NCI-H69 (cell line): ENCODE results near the gene UBR4.
A peak's percentile ranks its signal among the peaks of the same experiment; 100 is the strongest.

Source experiments
- DNase-seq: peaks from one replicate; lab custom pipeline; 2025; lab: John Stamatoyannopoulos, UW

UBR4 gene

DNA sequence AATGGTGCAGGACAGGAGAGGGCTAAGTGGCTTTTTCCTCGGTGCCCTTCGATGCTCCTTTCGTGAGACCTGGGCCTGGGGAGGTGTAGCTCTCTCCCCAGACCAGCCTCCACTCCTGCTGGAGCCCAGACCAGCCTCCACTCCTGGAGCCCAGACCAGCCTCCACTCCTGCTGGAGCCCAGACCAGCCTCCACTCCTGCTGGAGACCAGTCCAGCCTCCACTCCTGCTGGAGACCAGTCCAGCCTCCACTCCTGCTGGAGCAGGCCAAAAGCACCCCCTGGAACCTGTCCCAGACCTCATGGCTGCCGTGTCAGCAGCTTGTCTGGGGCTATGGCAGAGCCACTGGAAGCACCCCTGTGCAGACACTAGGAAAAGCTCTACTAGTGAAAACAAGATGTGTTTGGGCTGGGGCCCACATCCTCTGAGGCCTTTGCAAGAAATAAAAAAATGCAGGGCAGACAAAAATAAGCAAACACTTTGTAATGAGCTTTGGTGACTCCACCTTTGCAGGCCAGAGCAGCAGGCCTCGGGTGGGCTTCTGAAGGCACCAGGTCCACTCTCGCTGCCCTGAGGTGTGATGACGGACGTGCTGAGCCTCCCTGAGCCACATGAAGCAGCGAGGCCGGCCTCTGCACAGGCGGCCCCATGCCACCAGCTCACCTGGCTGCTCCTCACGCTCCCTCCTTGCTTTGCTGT, 137.6 kb downstream of the UBR4 start:
- DNase-seq: no peak

- DNase-seq: no peak
These were observed 138.3 kb downstream of the UBR4 start for GRCh38 chr1:19071674-19072281.

DNA sequence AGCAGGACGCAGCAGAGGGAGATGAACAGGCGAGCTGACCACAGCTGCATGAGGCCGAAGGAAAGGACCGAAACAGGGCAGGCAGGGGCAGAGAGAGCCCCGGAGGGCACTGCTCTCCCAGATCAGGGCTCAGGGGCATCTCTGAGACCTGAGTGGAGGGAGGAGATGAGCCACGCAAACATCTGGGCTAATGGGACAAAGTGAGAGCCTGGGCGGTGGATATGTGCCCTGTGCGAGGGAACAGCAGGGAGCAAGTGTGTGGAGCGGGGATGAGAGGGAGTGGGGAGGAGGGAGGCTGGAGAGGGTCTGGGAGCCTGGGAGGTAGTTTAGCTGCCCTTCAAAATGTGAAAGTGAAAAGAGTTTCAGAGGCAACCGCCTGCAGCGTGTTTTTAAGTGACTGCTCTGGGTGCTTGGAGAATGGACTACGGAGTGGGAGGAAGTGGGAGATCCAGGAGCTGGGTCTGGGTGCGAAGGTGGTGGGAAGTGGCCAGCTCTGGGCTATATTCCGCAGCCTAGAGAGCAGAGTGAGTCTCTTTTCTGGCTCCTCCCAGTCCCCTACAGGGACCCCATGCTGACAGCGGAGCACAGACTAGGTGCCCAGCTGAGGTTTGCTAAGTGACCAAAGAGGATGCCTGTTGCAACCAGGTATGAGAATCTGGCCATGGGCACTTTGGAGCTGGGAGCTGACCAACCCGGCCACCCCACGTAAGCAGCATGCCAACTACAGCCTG, 139.0 kb downstream of the UBR4 start:
- no peak for DNase-seq

GRCh38 chr1:19070197-19070651, 139.8 kb downstream of the UBR4 start:
- DNase-seq: no peak

DNA sequence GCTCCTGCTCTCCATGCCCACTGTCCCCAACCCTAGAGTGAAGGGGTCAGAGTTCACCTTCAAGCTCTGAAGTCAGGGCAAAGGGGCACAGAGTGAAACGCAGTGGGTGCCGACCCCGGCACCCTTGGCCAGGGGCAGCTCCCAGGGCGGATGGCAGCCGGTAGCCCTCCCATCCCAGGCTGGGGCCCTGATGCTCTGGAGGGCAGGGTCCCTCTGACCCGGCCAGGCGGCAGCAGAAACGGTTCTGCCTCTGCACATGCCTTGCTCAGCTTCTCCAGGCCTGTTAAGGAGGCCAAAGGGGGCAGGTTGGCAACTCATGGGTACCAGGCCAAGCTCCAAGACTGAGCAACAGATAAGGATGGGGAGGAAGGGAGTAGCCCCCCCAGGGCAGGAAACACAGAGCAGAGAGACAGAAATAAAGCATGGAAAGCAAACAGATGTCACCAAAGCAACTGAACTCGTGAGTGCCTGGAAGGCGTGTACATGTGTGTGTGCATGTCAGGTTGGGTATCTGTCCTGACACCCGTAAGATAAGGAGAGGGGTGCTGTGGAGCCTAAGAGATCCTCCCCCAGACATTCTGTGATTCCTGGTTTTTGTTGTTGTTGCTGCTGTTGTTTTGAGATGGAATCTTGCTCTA, 141.3 kb downstream of the UBR4 start:
- no peak for DNase-seq

DNA sequence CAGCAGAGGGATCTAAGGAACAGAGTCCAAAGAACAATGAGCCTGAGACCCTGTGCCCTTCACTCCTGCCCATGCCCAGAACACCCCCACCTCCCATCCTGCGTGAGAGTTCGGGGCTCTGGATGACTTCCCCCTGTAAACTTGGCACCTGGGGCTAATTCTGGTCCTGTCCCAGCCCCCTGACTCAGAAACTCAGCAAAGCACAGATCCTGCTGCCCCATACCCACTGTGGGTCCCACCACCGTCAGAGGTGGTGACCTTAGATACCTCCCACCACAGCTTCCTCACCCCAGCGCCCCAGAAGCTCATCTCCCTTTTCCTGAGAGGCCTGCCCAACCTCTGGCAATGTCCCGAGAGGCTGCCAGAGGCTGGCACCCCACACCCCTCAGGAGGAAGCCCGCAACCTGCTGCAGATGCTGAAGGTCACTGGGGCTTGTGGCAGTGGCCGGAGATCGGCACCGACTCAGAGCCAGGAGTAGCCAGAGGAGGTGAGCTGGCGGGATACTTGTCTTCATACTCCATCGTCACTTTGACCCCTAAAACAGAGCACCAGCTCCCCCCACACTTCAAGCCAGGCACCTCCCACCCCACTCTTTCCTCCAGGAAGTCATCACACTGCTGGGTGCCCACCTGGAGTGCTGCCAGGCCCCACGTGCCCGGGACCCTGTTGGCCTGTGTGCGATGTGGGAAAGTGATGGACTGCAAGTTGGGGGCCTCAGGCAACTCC, 142.0 kb downstream of the UBR4 start:
- no peak for DNase-seq

DNA sequence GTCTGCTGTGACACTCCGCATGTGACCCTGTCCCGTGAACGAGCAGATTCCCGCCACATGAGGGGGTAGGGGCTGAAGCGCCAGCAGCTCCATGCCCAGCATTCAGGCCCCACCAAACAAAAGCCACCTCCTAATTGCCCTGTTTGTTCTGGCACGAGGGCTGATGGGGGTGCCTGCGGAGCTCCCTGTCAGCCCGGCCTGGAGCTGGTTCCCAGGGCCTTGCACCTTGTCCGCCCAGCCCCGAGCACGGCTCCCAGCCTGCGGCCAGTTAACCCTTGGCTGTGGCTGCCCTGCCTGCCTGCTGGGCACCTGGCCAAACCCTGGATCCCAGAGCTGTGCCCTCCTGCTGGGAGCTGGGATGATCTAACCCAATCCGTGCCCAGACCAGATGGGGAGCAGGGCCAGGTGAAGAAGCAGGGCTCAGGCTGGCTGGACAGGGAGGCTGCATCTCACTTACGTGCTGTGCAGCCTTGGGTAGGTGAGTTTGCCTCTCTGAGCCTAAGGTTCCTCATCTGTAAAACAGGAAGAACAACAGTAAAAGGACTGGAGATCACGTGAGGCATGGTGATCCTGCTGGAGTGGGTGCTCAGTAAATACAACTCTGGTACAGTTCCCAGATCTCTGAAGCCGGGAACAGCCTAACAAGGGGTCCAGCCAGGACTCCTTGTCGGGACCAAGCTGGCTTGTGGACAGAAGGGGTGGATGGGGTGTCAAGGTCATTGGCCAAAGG, 142.7 kb downstream of the UBR4 start:
- DNase-seq: peak; percentile 68

DNA sequence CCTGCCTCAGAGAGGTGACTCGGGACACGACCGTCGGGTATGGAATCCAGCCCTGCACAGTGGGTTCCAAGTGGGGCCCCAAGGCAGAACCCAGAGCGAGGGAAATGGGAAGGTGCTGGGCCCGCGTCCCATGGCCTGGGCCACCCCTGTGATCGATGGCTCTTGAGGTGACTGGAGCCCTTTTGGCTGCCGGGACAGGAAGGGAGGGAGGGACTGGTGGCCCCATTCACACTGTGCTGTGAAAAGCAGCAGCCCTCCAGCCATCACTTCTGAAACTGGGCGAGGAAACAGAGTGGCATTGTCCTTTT, 143.2 kb downstream of the UBR4 start:
- no peak for DNase-seq

DNA sequence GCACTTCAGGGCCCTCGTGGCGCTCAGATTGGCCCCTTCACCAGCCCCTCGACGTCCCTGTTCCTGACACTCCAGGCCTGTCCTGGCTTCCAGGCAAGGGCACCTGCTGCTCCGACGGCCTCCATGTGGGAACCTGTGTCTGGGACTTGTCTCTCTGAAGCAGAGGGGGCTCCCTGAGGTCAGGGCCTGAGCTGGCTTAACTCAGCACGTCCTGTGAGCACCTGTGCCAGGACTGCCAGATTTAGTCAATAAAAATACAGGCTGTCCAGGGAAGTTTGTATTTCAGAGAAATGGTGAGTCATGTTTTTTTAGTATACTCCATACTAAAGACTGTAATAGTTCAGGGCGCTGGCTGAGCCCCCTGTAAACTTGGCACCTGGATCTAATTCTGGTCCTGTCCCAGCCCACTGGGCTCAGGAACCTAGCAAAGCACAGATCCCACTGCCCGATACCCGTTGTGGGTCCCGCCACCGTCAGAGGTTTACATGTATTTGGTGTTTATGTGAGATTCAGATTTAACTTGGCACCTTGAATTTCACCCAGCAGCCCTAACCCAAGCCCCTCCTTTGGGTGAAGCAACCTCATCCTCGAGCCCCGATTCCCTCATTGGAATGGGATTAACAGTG, 143.7 kb downstream of the UBR4 start:
- peak; percentile 31 for DNase-seq

DNA sequence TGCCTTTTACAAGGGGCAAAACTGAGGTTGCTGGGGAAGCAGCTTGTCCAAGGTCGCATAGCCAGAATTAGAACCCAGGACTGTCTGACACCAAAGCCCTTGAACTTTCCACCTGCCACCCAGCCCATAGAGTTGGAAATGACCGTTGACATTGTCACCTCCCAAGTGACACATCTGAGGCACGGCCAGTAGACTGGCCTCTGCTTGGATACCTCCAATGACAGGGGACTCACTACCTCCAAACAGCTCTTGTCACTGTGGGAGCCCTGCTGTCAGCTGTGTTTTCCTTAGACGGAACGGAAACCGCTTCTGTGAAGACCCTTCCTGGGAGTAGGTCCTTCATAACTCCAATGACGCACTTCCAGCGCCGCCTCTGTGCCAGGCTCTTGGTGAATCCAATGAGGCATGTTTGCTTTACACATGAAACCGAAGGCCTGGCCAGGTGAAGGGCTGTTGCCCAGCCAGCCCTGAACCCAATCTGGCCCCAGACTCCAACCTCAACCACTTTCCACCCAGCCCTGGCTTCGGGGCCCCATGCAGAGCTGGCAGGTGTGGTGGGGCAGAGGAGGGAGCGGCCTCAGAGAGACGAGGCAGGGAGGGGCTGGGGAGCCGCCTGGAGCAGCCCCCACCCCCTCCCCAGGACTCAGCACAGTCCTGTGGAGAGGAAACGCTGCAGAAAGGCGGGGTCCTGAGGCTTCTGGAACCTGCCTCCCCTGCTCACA, 144.4 kb downstream of the UBR4 start:
- DNase-seq: peak; percentile 31

- DNase-seq: no peak
These were observed 145.1 kb downstream of the UBR4 start for GRCh38 chr1:19064906-19065450.

- no peak for DNase-seq
These were observed 146.9 kb downstream of the UBR4 start for GRCh38 chr1:19063122-19063521.

DNA sequence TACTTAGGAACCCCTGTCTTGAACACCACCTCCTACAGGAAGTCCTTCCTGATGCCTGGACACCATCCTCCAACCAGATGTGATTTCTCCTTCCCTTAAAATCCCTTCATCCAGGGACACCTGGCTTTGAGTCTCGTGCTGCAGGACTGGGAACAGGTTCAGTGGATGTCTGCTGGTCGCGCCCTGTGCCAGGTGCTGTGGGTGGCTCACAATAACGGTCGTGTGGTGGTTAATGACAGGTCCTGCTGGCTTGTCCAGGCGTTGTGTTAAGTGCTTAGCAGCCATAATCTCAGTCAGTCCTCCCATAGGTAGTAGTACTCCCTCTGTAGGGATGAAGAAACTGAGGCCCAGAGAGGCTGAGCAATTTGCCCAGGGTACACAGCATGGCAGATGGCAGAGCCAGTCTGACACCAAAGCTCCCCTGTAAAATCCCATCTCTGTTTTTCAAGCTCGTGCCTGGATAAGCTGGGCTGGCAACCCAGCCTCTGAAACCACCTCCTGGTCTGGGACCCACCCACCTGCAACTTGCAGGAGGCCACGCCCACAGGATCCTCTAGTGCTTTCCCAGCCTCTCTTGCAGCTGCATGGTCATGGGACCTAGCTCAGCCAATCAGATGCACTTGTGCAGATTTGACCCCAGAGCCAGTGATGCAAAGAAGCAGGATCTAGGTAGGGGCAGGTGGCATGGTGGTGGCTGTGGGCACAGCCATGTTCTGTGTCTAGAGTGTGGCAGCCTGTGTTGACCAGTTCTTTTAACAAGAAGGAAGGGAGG, 147.6 kb downstream of the UBR4 start:
- no peak for DNase-seq

DNA sequence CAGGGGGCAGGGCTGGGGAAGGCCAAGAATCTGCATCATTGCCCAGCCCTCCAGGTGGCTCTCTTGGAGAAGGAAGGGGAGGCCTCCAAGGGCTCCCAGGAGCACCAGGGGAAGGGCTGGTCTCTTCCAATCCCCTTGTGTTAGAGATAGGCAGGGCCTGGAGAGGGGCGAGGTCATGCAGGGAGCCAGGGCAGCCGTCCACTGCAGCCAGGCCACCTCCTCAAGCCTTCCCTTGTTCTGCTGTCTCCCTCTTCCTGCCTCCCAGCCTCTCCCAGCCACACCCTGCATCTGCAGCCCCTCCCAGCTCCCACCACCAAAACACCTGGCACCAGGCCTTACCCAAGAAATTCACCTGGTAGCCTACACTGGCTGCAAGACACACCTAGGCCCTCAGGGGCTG, 148.3 kb downstream of the UBR4 start:
- DNase-seq: no peak

GRCh38 chr1:19061343-19061742, 148.7 kb downstream of the UBR4 start:
- no peak for DNase-seq

GRCh38 chr1:19059773-19060172, 150.3 kb downstream of the UBR4 start:
- no peak for DNase-seq

GRCh38 chr1:19058476-19058797, 151.6 kb downstream of the UBR4 start:
- DNase-seq: no peak

DNA sequence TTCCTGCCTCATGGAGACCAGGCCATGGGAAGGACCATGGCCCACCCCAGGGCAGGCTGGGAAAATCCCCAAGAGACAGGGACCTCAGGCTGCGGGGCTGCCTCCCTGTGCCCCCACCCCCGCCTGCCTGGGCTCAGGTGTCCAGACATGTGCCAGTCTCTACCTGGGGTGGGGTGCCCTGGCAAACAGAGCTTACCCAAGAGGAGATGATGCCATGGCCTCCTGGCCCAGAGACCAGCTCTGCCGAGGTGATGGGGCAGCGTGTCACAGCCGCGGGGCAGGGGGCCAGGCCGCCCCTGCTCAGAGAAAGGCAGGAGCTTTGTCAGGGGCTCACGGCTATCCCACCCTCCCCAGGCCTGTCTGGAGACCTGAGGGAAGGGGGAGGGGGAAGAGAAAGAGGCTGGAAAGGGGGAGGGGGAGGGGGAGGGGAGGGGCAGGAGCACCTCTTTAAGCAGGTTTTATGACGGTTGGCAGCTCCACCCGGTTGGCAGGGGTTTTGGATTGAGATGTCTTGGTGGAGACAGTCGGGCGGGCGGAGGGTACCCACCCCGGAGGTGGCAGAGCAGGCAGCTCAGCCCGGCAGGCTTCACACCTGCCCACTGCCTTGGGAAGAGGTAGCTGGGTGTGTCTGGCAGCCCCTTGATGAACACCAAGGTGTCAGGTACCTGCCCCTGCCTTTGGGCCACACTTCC, 152.1 kb downstream of the UBR4 start:
- DNase-seq: peak; percentile 22
